Body of pancreas (tissue), 4 donors: ENCODE results near the gene GNAT3.

Experiments used
- POLR2A ChIP-seq, 3 donors: fragments of 450-650 bp; IDR thresholded peaks; one replicate each; pipeline ENCODE4 v1.6.1; 2016; ENCODE audit warnings: antibody characterized with exemption in 3 of 3, mild to moderate bottlenecking in 2 of 3
- TF ChIP-seq, protein P1 (sequence below), 7 experiments: fragments of 450-650 bp in 4 of 7; fragments of 200-600 bp in 3 of 7; sonication (generic) in 3 of 7; IDR thresholded peaks; one replicate each; pipeline ENCODE4 v1.5.1; 2016 to 2019; ENCODE audit warnings: antibody characterized with exemption in 7 of 7

DNA sequence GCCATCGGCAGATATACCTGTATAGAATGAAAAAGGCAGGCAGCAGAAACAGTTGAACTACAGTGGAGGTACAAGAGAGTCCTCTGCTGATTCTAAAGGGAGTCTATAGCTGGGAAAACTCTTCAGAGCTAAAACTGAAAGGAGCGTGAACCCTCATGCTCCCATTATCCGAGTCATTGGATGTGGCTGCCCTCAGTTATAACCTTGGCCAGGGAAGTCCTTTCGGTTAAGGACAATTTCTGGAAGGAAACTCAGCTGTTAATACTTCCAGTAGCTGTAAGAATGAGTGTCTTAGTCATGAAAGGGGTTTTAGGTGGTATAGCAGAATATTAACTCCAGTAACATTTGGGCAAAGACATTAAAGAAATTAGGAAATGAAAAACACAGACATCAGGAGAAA lies 14.6 kb upstream of the GNAT3 start:
- TF ChIP-seq, protein P1, sequence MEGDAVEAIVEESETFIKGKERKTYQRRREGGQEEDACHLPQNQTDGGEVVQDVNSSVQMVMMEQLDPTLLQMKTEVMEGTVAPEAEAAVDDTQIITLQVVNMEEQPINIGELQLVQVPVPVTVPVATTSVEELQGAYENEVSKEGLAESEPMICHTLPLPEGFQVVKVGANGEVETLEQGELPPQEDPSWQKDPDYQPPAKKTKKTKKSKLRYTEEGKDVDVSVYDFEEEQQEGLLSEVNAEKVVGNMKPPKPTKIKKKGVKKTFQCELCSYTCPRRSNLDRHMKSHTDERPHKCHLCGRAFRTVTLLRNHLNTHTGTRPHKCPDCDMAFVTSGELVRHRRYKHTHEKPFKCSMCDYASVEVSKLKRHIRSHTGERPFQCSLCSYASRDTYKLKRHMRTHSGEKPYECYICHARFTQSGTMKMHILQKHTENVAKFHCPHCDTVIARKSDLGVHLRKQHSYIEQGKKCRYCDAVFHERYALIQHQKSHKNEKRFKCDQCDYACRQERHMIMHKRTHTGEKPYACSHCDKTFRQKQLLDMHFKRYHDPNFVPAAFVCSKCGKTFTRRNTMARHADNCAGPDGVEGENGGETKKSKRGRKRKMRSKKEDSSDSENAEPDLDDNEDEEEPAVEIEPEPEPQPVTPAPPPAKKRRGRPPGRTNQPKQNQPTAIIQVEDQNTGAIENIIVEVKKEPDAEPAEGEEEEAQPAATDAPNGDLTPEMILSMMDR (IDR thresholded peaks at IDR 0.05) = no peak
- TF ChIP-seq POLR2A (IDR thresholded peaks at IDR 0.05) = no peak
